HepG2 (cell line): ENCODE results near the gene IFNL1.

Experiments used
- BHLHE40 ChIP-seq: IDR thresholded peaks from 2 replicates; pipeline ENCODE4 v1.6.1; 2011; ENCODE audit warnings: low read length, improper control_type of control experiment
- CREB1 ChIP-seq, 2 experiments: fragments of 450-650 bp in 1 of 2; IDR thresholded peaks; 2 replicates each; pipeline ENCODE4 v1.6.1; 2016 to 2017; ENCODE audit warnings: control low read depth in 1 of 2, mild to moderate bottlenecking in 1 of 2, missing compliant biosample characterization in 1 of 2, missing genetic modification characterization in 1 of 2
- GABPA ChIP-seq, 2 experiments: IDR thresholded peaks; 2 replicates each; pipeline ENCODE4 v1.6.1; 2011 to 2016; ENCODE audit warnings: low read depth in 2 of 2, low read length in 1 of 2, missing biosample characterization in 1 of 2, missing genetic modification characterization in 1 of 2
- MAX ChIP-seq: IDR thresholded peaks from 2 replicates; pipeline ENCODE4 v1.6.1; 2012; ENCODE audit warnings: inconsistent platforms
- MIER3 ChIP-seq: IDR thresholded peaks from 2 replicates; pipeline ENCODE4 v1.6.1; 2016; ENCODE audit warnings: missing compliant biosample characterization, borderline replicate concordance
- MTA3 ChIP-seq: sonication (generic); formaldehyde crosslinking; IDR thresholded peaks from 2 replicates; pipeline ENCODE4 v1.4.0; 2020; ENCODE audit warnings: missing genetic modification reagents
- ZBTB33 ChIP-seq: sonication (generic); formaldehyde crosslinking; IDR thresholded peaks from 2 replicates; pipeline ENCODE4 v1.4.0; 2020; ENCODE audit warnings: missing genetic modification reagents
- ZKSCAN1 ChIP-seq: fragments of 150-350 bp; IDR thresholded peaks from 2 replicates; pipeline ENCODE4 v1.6.1; 2014; ENCODE audit warnings: low read length
- ZNF282 ChIP-seq: fragments of 450-650 bp; IDR thresholded peaks from 2 replicates; pipeline ENCODE4 v1.6.1; 2018; ENCODE audit not compliant: partially characterized antibody
- ZNF407 ChIP-seq: sonication (generic); formaldehyde crosslinking; IDR thresholded peaks from one replicate; pipeline ENCODE4 v1.5.1; 2020; ENCODE audit warnings: mild to moderate bottlenecking, missing genetic modification reagents; ENCODE audit errors: not compliant biosample characterization
- TF ChIP-seq, protein P1 (sequence below): sonication (generic); formaldehyde crosslinking; IDR thresholded peaks from 2 replicates; pipeline ENCODE4 v1.5.0; 2020; ENCODE audit warnings: mild to moderate bottlenecking, missing genetic modification reagents, moderate library complexity

DNA sequence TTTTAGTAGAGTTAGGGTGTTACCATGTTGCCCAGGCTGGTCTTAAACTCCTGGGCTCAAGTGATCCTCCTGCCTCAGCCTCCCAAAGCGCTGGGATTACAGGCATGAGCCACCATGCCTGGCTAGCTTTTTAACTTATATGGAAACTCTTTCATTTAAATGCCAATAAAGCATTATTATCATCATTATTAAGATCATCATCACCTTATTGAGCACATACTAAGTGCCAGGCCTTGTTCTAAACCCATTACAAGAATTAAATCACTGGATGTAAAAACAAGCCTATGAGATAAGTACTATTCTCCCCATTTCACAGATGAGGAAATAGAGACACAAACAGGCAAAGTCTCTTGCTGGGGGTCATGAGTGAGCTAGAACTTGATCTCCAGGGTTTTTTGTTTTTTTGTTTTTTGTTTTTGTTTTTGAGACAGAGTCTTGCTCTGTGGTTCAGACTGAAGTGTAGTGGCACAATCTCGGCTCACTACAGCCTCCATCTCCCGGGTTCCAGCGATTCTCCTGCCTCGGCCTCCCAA lies 38.3 kb downstream of the IFNL1 start:
- TF ChIP-seq ZKSCAN1 (no peak), ZBTB33 (no peak), MIER3 (CRISPR knock-in tag) (no peak), GABPA (IDR thresholded peaks at IDR 0.05; ENCODE audit: low read depth, low read length) (no peak), GABPA (CRISPR knock-in tag; IDR thresholded peaks at IDR 0.05; ENCODE audit: low read depth) (no peak), ZNF407 (no peak), MTA3 (CRISPR knock-in tag) (no peak), CREB1 (IDR thresholded peaks at IDR 0.05) (no peak), CREB1 (CRISPR knock-in tag; IDR thresholded peaks at IDR 0.05) (no peak), MAX (no peak), BHLHE40 (no peak), ZNF282 (no peak)
- TF ChIP-seq, protein P1, sequence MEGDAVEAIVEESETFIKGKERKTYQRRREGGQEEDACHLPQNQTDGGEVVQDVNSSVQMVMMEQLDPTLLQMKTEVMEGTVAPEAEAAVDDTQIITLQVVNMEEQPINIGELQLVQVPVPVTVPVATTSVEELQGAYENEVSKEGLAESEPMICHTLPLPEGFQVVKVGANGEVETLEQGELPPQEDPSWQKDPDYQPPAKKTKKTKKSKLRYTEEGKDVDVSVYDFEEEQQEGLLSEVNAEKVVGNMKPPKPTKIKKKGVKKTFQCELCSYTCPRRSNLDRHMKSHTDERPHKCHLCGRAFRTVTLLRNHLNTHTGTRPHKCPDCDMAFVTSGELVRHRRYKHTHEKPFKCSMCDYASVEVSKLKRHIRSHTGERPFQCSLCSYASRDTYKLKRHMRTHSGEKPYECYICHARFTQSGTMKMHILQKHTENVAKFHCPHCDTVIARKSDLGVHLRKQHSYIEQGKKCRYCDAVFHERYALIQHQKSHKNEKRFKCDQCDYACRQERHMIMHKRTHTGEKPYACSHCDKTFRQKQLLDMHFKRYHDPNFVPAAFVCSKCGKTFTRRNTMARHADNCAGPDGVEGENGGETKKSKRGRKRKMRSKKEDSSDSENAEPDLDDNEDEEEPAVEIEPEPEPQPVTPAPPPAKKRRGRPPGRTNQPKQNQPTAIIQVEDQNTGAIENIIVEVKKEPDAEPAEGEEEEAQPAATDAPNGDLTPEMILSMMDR (CRISPR knock-in tag), result no peak
